HepG2 (cell line): ENCODE data around the gene GRM8.

Experiments
- GTF2F1 ChIP-seq: fragments of 150-350 bp; IDR thresholded peaks from 2 replicates; pipeline ENCODE4 v1.6.1; 2014; ENCODE audit warnings: low read length
- HDAC2 ChIP-seq: sonication (generic); formaldehyde crosslinking; IDR thresholded peaks from 2 replicates; pipeline ENCODE4 v1.4.0; 2020; ENCODE audit warnings: missing genetic modification reagents
- HOXD1 ChIP-seq: sonication (generic); formaldehyde crosslinking; IDR thresholded peaks from 2 replicates; pipeline ENCODE4 v1.5.0; 2020; ENCODE audit warnings: missing genetic modification reagents
- MAFK ChIP-seq, 2 experiments: IDR thresholded peaks in 1 of 2; conservative IDR thresholded peaks in 1 of 2; 2 replicates each; pipeline ENCODE4 v1.6.1; 2011; ENCODE audit warnings: improper control_type of control experiment in 2 of 2, low read length in 2 of 2
- MED8 ChIP-seq: sonication (generic); formaldehyde crosslinking; IDR thresholded peaks from 2 replicates; pipeline ENCODE4 v1.8.1; 2023; ENCODE audit warnings: mild to moderate bottlenecking, missing genetic modification reagents; ENCODE audit not compliant: insufficient replicate concordance
- MXD4 ChIP-seq: IDR thresholded peaks from 2 replicates; pipeline ENCODE4 v1.6.1; 2016; ENCODE audit warnings: mild to moderate bottlenecking, missing biosample characterization, missing genetic modification reagents
- NR3C1 ChIP-seq: sonication (generic); formaldehyde crosslinking; IDR thresholded peaks from 2 replicates; pipeline ENCODE4 v1.4.0; 2020; ENCODE audit warnings: missing genetic modification reagents
- POLR2A ChIP-seq, 2 experiments: IDR thresholded peaks; 2 replicates each; pipeline ENCODE4 v1.6.1; 2011; ENCODE audit warnings: low read depth in 2 of 2, low read length in 2 of 2, mild to moderate bottlenecking in 1 of 2, moderate library complexity in 1 of 2; ENCODE audit not compliant: insufficient read depth in 1 of 2
- POLR2AphosphoS2 ChIP-seq: IDR thresholded peaks from 2 replicates; pipeline ENCODE4 v1.6.1; 2011; ENCODE audit warnings: low read depth, low read length, improper control_type of control experiment
- STAT6 ChIP-seq: sonication (generic); formaldehyde crosslinking; IDR thresholded peaks from 2 replicates; pipeline ENCODE4 v1.4.0; 2020; ENCODE audit warnings: missing genetic modification reagents, mild to moderate bottlenecking, borderline replicate concordance
- ZNF616 ChIP-seq: sonication (generic); formaldehyde crosslinking; IDR thresholded peaks from 2 replicates; pipeline ENCODE4 v1.5.0; 2020; ENCODE audit warnings: low read depth, mild to moderate bottlenecking, missing genetic modification reagents
- TF ChIP-seq, protein P1 (sequence below): conservative IDR thresholded peaks from 2 replicates; pipeline ENCODE4 v1.6.1; 2018; ENCODE audit warnings: missing genetic modification reagents
- TF ChIP-seq, protein P2 (sequence below): sonication (generic); formaldehyde crosslinking; IDR thresholded peaks from 2 replicates; pipeline ENCODE4 v1.4.0; 2020; ENCODE audit warnings: low read depth, mild to moderate bottlenecking, missing genetic modification reagents
- TF ChIP-seq, protein P3 (sequence below): IDR thresholded peaks from 2 replicates; pipeline ENCODE4 v1.4.0; 2020; ENCODE audit warnings: mild to moderate bottlenecking, missing genetic modification reagents

DNA sequence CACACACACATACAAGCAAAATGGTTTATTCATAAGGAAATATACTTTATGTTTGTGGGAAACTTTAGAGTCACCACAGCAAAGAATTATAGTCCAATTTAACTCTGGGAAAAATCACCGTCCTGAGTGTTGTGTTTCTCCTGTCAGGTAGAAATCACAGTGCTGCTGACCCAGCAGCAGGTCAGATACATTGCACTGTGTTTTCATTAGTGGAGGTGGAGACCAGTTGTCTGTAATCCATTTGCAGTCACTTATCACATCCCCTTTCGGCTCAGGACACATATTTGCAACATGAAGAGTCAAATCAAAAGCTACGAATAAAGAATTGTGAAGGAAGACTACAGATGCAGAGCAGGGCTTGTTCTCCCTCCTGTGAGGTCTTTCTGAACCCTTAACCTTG, 799.6 kb downstream of the GRM8 start:
- TF ChIP-seq, protein P1, sequence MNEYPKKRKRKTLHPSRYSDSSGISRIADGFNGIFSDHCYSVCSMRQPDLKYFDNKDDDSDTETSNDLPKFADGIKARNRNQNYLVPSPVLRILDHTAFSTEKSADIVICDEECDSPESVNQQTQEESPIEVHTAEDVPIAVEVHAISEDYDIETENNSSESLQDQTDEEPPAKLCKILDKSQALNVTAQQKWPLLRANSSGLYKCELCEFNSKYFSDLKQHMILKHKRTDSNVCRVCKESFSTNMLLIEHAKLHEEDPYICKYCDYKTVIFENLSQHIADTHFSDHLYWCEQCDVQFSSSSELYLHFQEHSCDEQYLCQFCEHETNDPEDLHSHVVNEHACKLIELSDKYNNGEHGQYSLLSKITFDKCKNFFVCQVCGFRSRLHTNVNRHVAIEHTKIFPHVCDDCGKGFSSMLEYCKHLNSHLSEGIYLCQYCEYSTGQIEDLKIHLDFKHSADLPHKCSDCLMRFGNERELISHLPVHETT = no peak
- TF ChIP-seq POLR2AphosphoS2 (no peak), ZNF616 (CRISPR knock-in tag) (no peak), HOXD1 (CRISPR knock-in tag) (no peak), HDAC2 (CRISPR knock-in tag) (no peak), MXD4 (CRISPR knock-in tag) (no peak), NR3C1 (CRISPR knock-in tag) (no peak), MAFK (conservative IDR thresholded peaks at IDR 0.05 in 1 of 2, IDR thresholded peaks at IDR 0.05 in 1 of 2; ENCODE audit: low read length in 2 of 2) (no peak), GTF2F1 (no peak), STAT6 (no peak), MED8 (CRISPR knock-in tag) (no peak), POLR2A (IDR thresholded peaks at IDR 0.05; ENCODE audit: insufficient read depth in 1 of 2, low read depth in 2 of 2, low read length in 2 of 2) (no peak)
- TF ChIP-seq, protein P2, sequence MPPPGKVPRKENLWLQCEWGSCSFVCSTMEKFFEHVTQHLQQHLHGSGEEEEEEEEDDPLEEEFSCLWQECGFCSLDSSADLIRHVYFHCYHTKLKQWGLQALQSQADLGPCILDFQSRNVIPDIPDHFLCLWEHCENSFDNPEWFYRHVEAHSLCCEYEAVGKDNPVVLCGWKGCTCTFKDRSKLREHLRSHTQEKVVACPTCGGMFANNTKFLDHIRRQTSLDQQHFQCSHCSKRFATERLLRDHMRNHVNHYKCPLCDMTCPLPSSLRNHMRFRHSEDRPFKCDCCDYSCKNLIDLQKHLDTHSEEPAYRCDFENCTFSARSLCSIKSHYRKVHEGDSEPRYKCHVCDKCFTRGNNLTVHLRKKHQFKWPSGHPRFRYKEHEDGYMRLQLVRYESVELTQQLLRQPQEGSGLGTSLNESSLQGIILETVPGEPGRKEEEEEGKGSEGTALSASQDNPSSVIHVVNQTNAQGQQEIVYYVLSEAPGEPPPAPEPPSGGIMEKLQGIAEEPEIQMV (CRISPR knock-in tag) = no peak
- TF ChIP-seq, protein P3, sequence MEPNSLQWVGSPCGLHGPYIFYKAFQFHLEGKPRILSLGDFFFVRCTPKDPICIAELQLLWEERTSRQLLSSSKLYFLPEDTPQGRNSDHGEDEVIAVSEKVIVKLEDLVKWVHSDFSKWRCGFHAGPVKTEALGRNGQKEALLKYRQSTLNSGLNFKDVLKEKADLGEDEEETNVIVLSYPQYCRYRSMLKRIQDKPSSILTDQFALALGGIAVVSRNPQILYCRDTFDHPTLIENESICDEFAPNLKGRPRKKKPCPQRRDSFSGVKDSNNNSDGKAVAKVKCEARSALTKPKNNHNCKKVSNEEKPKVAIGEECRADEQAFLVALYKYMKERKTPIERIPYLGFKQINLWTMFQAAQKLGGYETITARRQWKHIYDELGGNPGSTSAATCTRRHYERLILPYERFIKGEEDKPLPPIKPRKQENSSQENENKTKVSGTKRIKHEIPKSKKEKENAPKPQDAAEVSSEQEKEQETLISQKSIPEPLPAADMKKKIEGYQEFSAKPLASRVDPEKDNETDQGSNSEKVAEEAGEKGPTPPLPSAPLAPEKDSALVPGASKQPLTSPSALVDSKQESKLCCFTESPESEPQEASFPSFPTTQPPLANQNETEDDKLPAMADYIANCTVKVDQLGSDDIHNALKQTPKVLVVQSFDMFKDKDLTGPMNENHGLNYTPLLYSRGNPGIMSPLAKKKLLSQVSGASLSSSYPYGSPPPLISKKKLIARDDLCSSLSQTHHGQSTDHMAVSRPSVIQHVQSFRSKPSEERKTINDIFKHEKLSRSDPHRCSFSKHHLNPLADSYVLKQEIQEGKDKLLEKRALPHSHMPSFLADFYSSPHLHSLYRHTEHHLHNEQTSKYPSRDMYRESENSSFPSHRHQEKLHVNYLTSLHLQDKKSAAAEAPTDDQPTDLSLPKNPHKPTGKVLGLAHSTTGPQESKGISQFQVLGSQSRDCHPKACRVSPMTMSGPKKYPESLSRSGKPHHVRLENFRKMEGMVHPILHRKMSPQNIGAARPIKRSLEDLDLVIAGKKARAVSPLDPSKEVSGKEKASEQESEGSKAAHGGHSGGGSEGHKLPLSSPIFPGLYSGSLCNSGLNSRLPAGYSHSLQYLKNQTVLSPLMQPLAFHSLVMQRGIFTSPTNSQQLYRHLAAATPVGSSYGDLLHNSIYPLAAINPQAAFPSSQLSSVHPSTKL (CRISPR knock-in tag) = no peak
